ENCODE measurements around the gene RPL18A.

RPL18A gene

GRCh38 chr19:17873786-17874757, 14.4 kb downstream of the RPL18A start (continued):
- no peak for TF ChIP-seq ZNF148 (tag by site-specific recombination; IDR thresholded peaks at IDR 0.05; ENCODE audit: borderline replicate concordance)
- TF ChIP-seq, protein P1, sequence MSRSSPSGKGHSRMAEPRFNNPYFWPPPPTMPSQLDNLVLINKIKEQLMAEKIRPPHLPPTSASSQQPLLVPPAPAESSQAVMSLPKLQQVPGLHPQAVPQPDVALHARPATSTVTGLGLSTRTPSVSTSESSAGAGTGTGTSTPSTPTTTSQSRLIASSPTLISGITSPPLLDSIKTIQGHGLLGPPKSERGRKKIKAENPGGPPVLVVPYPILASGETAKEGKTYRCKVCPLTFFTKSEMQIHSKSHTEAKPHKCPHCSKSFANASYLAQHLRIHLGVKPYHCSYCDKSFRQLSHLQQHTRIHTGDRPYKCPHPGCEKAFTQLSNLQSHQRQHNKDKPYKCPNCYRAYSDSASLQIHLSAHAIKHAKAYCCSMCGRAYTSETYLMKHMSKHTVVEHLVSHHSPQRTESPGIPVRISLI (tag by site-specific recombination; IDR thresholded peaks at IDR 0.05), result no peak

DNA sequence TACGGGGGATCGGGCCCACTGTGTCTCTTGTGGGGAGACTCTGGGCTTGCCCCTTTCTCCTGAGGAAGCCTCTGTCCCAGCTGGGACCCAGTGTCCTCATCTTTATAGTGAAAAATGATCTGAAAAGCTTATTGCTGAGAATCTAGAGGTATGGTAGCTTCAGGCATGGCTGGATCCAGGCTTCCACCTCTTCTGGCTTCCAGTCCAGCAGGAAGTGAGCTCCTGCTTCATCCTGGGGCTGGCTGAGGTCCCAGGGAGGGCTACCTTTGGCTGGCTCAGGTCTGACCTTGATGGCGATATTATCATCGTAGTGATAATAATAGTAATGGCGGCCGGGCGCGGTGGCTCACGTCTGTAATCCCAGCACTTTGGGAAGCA, 15.0 kb downstream of the RPL18A start:
- Histone ChIP-seq H3K27ac (ENCODE audit: extremely low read depth, low read depth, low read length) (no peak overlapping the region), H3K36me3 (ENCODE audit: control insufficient read depth in 2 of 2, insufficient read depth in 1 of 2, low read length in 2 of 2) (no peaks in the 10 kb centered on the region), H3K9me3 (ENCODE audit: control insufficient read depth, insufficient read depth, low read depth, low read length) (no peaks in the 10 kb centered on the region), H3K4me3 (ENCODE audit: low read depth, low read length) (no peak overlapping the region), H3K4me1 (ENCODE audit: control insufficient read depth, insufficient read depth, low read length) (peaks cover 3% of the 10 kb centered on the region; the same call in 1 of the 2 replicates)
- TF ChIP-seq TCF7L2 (IDR thresholded peaks at IDR 0.05; ENCODE audit: borderline replicate concordance, low read depth, low read length), result no peak
- CTCF ChIA-PET, result no interaction called here
- POLR2A ChIA-PET, result no interaction called here

GRCh38 chr19:17877696-17878095, 18.0 kb downstream of the RPL18A start:
- no peak for TF ChIP-seq ZNF776 (tag by site-specific recombination; IDR thresholded peaks at IDR 0.05; ENCODE audit: borderline replicate concordance)
- TF ChIP-seq RBAK (tag by site-specific recombination; IDR thresholded peaks at IDR 0.05), result no peak
- no peak for TF ChIP-seq REST (tag by site-specific recombination; IDR thresholded peaks at IDR 0.05)
- TF ChIP-seq ZNF280D (tag by site-specific recombination; IDR thresholded peaks at IDR 0.05), result no peak
- no peak for TF ChIP-seq ZNF610 (tag by site-specific recombination; IDR thresholded peaks at IDR 0.05; ENCODE audit: borderline replicate concordance)
- TF ChIP-seq ZSCAN23 (tag by site-specific recombination; IDR thresholded peaks at IDR 0.05), result no peak
- no peak for TF ChIP-seq ZNF202 (tag by site-specific recombination; IDR thresholded peaks at IDR 0.05; ENCODE audit: borderline replicate concordance)
- no peak for TF ChIP-seq ZBTB17 (tag by site-specific recombination; IDR thresholded peaks at IDR 0.05)
- TF ChIP-seq ZBTB20 (tag by site-specific recombination; IDR thresholded peaks at IDR 0.05), result no peak
- no peak for TF ChIP-seq ZNF10 (tag by site-specific recombination; IDR thresholded peaks at IDR 0.05)
- no peak for TF ChIP-seq ZNF324 (tag by site-specific recombination; IDR thresholded peaks at IDR 0.05)
- no peak for TF ChIP-seq ZBTB48 (tag by site-specific recombination; IDR thresholded peaks at IDR 0.05)
- TF ChIP-seq ZNF830 (tag by site-specific recombination; IDR thresholded peaks at IDR 0.05; ENCODE audit: low read depth), result no peak
- TF ChIP-seq ZNF561 (tag by site-specific recombination; IDR thresholded peaks at IDR 0.05; ENCODE audit: borderline replicate concordance), result no peak
- no peak for TF ChIP-seq ZNF530 (tag by site-specific recombination; IDR thresholded peaks at IDR 0.05; ENCODE audit: low read depth)
- TF ChIP-seq ZBTB21 (tag by site-specific recombination; IDR thresholded peaks at IDR 0.05), result no peak
- no peak for TF ChIP-seq KLF10 (tag by site-specific recombination; IDR thresholded peaks at IDR 0.05)
- no peak for TF ChIP-seq ZNF623 (tag by site-specific recombination; IDR thresholded peaks at IDR 0.05)
- CTCF ChIA-PET, result interaction anchor here (0.7 to 1.0 kb wide), 2 partner anchors 16 to 19 kb away, joined by 3 to 4 read pairs; no protein-coding TSS in a partner anchor
- no peak overlapping the region for H3K27ac ChIP-seq (ENCODE audit: extremely low read depth, low read depth, low read length)
- H3K4me1 ChIP-seq (ENCODE audit: control insufficient read depth, insufficient read depth, low read length), result peaks cover 3% of the 10 kb centered on the region; the same call in 1 of the 2 replicates
- no peak overlapping the region for H3K4me3 ChIP-seq (ENCODE audit: low read depth, low read length)
- POLR2A ChIA-PET, result interaction anchor here (1.2 kb wide), 1 partner anchor 55 kb away, joined by 3 read pairs; the partner anchor contains the start of gene CCDC124
- no peaks in the 10 kb centered on the region for H3K9me3 ChIP-seq (ENCODE audit: control insufficient read depth, insufficient read depth, low read depth, low read length)
- H3K36me3 ChIP-seq (ENCODE audit: control insufficient read depth in 2 of 2, insufficient read depth in 1 of 2, low read length in 2 of 2), result no peaks in the 10 kb centered on the region

Data from HEK293 (cell line).